ENCODE measurements around the gene UNC45A.
A peak's percentile ranks its signal among the peaks of the same experiment; 100 is the strongest.

Gene UNC45A

GRCh38 chr15:90931828-90932659 is 3.0 kb upstream of the UNC45A start, which contains the start of gene HDDC3 (continued):
- TF ChIP-seq ZNF621 (tag by site-specific recombination; IDR thresholded peaks at IDR 0.05), result no peak
- TF ChIP-seq ZNF416 (tag by site-specific recombination; IDR thresholded peaks at IDR 0.05), result no peak
- no peak; the same call in 1 of the 2 replicates for TF ChIP-seq ZNF391 (tag by site-specific recombination; IDR thresholded peaks at IDR 0.05; ENCODE audit: borderline replicate concordance, low read depth)
- TF ChIP-seq ZNF394 (tag by site-specific recombination; IDR thresholded peaks at IDR 0.05; ENCODE audit: borderline replicate concordance), result peak; percentile 59; the same call in 1 of the 2 replicates
- no peak for TF ChIP-seq ZNF133 (tag by site-specific recombination; IDR thresholded peaks at IDR 0.05)
- TF ChIP-seq ZFP37 (tag by site-specific recombination; IDR thresholded peaks at IDR 0.05), result peak; percentile 87
- TF ChIP-seq ZNF701 (tag by site-specific recombination; IDR thresholded peaks at IDR 0.05), result no peak
- no peak for TF ChIP-seq ZNF488 (tag by site-specific recombination; IDR thresholded peaks at IDR 0.05)
- TF ChIP-seq ZNF274 (IDR thresholded peaks at IDR 0.05; ENCODE audit: low read length), result no peak
- no peak for TF ChIP-seq ZNF274 (tag by site-specific recombination; IDR thresholded peaks at IDR 0.05; ENCODE audit: borderline replicate concordance)
- no peak for TF ChIP-seq ZNF248 (tag by site-specific recombination; IDR thresholded peaks at IDR 0.05)
- no peak for TF ChIP-seq GFI1B (tag by site-specific recombination; IDR thresholded peaks at IDR 0.05)
- TF ChIP-seq HOXC10 (CRISPR knock-in tag; IDR thresholded peaks at IDR 0.05), result no peak
- no peak for TF ChIP-seq ZNF423 (tag by site-specific recombination; IDR thresholded peaks at IDR 0.05)
- peak; percentile 52; the same call in 1 of the 2 replicates for TF ChIP-seq ZNF449 (tag by site-specific recombination; IDR thresholded peaks at IDR 0.05)
- TF ChIP-seq ZNF335 (tag by site-specific recombination; conservative IDR thresholded peaks at IDR 0.05), result peak; percentile 97
- peak; percentile 95 for TF ChIP-seq GLIS2 (tag by site-specific recombination; IDR thresholded peaks at IDR 0.05)
- no peak for TF ChIP-seq ZNF223 (tag by site-specific recombination; IDR thresholded peaks at IDR 0.05)
- TF ChIP-seq MYNN (tag by site-specific recombination; IDR thresholded peaks at IDR 0.05; ENCODE audit: borderline replicate concordance), result no peak
- no peak for TF ChIP-seq ZSCAN18 (tag by site-specific recombination; IDR thresholded peaks at IDR 0.05)
- TF ChIP-seq ZNF239 (tag by site-specific recombination; IDR thresholded peaks at IDR 0.05), result no peak; the same call in 1 of the 2 replicates
- TF ChIP-seq ZBTB21 (tag by site-specific recombination; IDR thresholded peaks at IDR 0.05), result no peak
- TF ChIP-seq, protein P1, sequence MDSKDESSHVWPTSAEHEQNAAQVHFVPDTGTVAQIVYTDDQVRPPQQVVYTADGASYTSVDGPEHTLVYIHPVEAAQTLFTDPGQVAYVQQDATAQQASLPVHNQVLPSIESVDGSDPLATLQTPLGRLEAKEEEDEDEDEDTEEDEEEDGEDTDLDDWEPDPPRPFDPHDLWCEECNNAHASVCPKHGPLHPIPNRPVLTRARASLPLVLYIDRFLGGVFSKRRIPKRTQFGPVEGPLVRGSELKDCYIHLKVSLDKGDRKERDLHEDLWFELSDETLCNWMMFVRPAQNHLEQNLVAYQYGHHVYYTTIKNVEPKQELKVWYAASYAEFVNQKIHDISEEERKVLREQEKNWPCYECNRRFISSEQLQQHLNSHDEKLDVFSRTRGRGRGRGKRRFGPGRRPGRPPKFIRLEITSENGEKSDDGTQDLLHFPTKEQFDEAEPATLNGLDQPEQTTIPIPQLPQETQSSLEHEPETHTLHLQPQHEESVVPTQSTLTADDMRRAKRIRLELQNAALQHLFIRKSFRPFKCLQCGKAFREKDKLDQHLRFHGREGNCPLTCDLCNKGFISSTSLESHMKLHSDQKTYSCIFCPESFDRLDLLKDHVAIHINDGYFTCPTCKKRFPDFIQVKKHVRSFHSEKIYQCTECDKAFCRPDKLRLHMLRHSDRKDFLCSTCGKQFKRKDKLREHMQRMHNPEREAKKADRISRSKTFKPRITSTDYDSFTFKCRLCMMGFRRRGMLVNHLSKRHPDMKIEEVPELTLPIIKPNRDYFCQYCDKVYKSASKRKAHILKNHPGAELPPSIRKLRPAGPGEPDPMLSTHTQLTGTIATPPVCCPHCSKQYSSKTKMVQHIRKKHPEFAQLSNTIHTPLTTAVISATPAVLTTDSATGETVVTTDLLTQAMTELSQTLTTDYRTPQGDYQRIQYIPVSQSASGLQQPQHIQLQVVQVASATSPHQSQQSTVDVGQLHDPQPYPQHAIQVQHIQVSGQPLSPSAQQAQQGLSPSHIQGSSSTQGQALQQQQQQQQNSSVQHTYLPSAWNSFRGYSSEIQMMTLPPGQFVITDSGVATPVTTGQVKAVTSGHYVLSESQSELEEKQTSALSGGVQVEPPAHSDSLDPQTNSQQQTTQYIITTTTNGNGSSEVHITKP (tag by site-specific recombination; IDR thresholded peaks at IDR 0.05), result peak; percentile 90
- no peak for TF ChIP-seq ZNF433 (tag by site-specific recombination; IDR thresholded peaks at IDR 0.05; ENCODE audit: low read depth)
- TF ChIP-seq ZNF10 (tag by site-specific recombination; IDR thresholded peaks at IDR 0.05), result peak; percentile 76
- peak; percentile 63 for TF ChIP-seq SP2 (tag by site-specific recombination; IDR thresholded peaks at IDR 0.05)
- TF ChIP-seq EGR2 (tag by site-specific recombination; IDR thresholded peaks at IDR 0.05; ENCODE audit: low read depth), result no peak
- TF ChIP-seq ZBTB20 (tag by site-specific recombination; IDR thresholded peaks at IDR 0.05), result peak; percentile 89
- TF ChIP-seq ZNF670 (tag by site-specific recombination; IDR thresholded peaks at IDR 0.05; ENCODE audit: low read depth), result no peak
- TF ChIP-seq ZNF311 (tag by site-specific recombination; IDR thresholded peaks at IDR 0.05; ENCODE audit: borderline replicate concordance), result no peak
- TF ChIP-seq, protein P2, sequence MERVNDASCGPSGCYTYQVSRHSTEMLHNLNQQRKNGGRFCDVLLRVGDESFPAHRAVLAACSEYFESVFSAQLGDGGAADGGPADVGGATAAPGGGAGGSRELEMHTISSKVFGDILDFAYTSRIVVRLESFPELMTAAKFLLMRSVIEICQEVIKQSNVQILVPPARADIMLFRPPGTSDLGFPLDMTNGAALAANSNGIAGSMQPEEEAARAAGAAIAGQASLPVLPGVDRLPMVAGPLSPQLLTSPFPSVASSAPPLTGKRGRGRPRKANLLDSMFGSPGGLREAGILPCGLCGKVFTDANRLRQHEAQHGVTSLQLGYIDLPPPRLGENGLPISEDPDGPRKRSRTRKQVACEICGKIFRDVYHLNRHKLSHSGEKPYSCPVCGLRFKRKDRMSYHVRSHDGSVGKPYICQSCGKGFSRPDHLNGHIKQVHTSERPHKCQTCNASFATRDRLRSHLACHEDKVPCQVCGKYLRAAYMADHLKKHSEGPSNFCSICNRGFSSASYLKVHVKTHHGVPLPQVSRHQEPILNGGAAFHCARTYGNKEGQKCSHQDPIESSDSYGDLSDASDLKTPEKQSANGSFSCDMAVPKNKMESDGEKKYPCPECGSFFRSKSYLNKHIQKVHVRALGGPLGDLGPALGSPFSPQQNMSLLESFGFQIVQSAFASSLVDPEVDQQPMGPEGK (tag by site-specific recombination; IDR thresholded peaks at IDR 0.05), result peak; percentile 74
- TF ChIP-seq REPIN1 (tag by site-specific recombination; IDR thresholded peaks at IDR 0.05; ENCODE audit: low read depth), result 0 out of 2 replicates have a peak, but pooled peaks have one; percentile 66
